Kidney epithelial cell (primary cell): ENCODE results near the gene LRRC10B. TPM values are rescaled to one million over a fixed set of nuclear protein-coding genes. Genes with fewer than 3 reads are reported as not detected.
A peak's percentile ranks its signal among the peaks of the same experiment; 100 is the strongest.

Experiments used
- DNase-seq: peaks from one replicate; pipeline ENCODE4 v3.0.0-alpha.2; 2010; ENCODE audit warnings: low read depth
- H3K27me3 ChIP-seq: 2 replicates; pipeline ENCODE4 v1.6.0; 2011; ENCODE audit warnings: low read length; ENCODE audit not compliant: control insufficient read depth, insufficient read depth
- H3K36me3 ChIP-seq: 2 replicates; pipeline ENCODE4 v1.5.1; 2011; ENCODE audit warnings: low read length; ENCODE audit not compliant: control insufficient read depth, insufficient read depth
- H3K4me3 ChIP-seq: 2 replicates; pipeline ENCODE4 v1.5.1; 2011; ENCODE audit warnings: low read depth, mild to moderate bottlenecking, control low read depth, low read length
- total RNA-seq: library from RNA; depleted of rRNA; stranded (reverse); fragments of >200 nt; gene quantifications from 2 replicates; pipeline ENCODE4 v1.2.3, GENCODE V29; 2015
- TF ChIP-seq, protein P1 (sequence below): IDR thresholded peaks from 2 replicates; pipeline ENCODE4 v1.5.1; 2011; ENCODE audit warnings: mild to moderate bottlenecking, moderate library complexity, low read length, control low read depth, inconsistent platforms; ENCODE audit not compliant: insufficient read depth, poor library complexity, severe bottlenecking

Gene LRRC10B
- total RNA-seq, 1 donor from 2014 or later = 0.25 TPM

DNA sequence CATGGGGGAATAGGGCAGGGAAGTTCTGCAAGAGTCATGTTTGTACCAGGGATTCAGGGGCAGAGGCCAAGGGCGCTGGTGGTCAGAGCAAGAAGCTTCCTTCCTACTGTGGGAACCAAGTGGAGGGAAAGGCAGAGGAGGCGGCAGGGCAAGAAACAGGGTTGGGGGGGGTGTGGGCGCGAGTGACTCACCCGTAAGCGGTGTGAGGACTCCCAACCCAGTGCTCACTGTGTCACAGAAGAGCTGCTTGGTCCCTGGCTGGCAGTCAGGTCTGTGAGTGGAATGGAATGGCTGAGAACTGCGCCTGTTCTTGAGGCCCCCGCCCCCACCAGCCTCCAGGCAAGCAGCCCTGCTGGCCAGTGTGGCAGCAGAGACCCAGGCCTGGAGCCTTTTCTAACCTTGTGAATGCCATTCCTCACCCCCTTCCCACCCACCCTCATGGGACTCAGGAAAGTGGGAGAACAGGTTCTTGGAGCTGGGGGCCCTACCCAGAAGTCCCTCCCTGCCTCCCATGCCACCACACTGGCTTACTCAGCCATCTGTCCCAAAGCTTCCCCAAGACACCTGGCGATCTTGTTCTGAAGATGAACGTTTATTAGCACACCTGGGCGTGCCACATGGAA lies 4.7 kb downstream of the LRRC10B start:
- H3K36me3 ChIP-seq = no peaks in the 10 kb centered on the region
- TF ChIP-seq, protein P1, sequence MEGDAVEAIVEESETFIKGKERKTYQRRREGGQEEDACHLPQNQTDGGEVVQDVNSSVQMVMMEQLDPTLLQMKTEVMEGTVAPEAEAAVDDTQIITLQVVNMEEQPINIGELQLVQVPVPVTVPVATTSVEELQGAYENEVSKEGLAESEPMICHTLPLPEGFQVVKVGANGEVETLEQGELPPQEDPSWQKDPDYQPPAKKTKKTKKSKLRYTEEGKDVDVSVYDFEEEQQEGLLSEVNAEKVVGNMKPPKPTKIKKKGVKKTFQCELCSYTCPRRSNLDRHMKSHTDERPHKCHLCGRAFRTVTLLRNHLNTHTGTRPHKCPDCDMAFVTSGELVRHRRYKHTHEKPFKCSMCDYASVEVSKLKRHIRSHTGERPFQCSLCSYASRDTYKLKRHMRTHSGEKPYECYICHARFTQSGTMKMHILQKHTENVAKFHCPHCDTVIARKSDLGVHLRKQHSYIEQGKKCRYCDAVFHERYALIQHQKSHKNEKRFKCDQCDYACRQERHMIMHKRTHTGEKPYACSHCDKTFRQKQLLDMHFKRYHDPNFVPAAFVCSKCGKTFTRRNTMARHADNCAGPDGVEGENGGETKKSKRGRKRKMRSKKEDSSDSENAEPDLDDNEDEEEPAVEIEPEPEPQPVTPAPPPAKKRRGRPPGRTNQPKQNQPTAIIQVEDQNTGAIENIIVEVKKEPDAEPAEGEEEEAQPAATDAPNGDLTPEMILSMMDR = no peak
- DNase-seq = no peak

DNA sequence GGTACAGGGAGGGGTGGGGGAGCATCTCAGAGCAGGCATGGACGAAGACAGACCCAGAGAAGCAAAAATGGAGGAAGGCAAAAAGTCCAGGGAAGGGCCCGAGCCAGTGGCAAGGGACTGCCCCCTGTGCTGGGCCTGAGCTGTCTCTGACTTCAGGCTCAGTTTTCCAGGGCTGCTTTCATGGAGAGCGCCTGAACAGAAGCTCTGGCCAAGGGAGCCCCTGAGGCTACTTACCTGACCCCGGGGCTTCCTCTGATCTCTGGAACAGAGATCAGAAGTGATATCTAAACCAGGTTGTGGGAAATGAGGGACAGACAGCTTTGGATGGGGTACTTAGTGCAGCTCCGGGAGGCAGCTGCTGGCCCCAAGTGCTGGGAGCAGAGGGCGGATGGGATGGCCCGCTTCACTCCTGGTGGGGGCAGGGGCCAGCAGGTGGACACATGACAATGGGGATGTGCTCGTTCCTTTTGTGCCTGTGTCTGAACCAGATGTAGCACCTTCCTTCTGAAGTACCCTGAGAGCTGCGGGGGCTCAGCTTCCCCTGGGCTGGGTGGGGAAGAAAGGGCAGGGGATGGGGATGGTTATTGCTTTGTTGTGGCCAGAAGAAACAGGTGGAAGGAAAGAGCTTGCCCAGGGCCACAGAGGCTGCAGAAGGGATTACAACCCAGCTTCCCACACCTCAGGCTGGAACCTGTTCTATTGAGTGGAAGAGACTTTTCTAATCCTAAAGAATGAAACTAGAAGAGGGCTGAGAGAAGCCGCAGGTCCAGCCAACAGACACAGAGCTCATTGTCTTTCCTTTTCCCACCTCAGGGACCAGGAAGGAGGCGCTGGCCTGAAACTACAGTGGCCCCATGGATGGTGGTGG lies 5.7 kb downstream of the LRRC10B start:
- DNase-seq = no peak
- Histone ChIP-seq H3K27me3 (peaks cover 53% of the 10 kb centered on the region), H3K36me3 (no peaks in the 10 kb centered on the region), H3K4me3 (no peak overlapping the region)
- TF ChIP-seq, protein P1 = no peak

More for the DNA sequence above, 4.7 kb downstream of the LRRC10B start:
- Histone ChIP-seq H3K4me3 (no peak overlapping the region), H3K27me3 (peaks cover 61% of the 10 kb centered on the region)

DNA sequence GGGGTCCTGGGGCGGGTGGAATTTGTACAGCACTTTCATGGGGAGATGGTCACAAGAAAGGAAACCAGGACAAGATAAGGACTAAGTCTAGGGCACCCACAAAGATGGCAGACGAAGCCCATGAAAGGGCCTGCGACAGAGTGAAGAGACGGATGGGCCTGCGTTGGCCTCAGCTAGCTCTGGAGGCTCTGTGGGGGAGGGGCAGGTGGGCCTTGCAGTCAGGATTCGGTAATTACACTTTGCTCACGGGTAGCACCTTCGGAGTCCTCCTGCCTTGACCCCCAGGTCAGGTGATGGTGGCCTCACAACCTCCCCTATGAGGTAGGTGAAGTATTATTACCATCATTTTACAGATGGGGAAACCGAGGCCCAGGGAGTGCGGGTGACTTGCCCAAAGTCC lies 7.1 kb downstream of the LRRC10B start:
- DNase-seq = no peak
- TF ChIP-seq, protein P1 = no peak
- Histone ChIP-seq H3K36me3 (no peaks in the 10 kb centered on the region), H3K27me3 (peaks cover 39% of the 10 kb centered on the region), H3K4me3 (no peak overlapping the region)

DNA sequence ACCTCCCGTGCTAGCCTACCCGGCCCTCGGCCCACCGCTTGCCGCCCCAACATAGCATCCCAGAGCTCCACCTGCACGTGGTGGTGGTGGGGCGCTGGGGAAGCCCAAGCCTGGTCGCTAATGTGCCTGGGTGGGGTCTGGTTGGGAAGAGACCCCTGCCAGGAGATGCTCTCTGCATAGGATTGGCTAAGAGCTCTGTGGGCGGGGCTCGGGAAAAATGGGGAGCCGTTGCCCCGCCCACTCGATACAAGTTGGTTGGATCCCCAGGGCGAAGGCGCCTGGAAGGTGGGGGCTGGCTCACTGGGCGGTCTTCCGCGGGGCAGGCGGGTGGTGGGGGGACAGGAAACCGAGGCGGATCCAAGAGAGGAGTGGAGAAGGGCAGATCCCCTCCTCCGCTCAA lies 7.6 kb downstream of the LRRC10B start:
- Histone ChIP-seq H3K36me3 (no peaks in the 10 kb centered on the region), H3K27me3 (peaks cover 34% of the 10 kb centered on the region), H3K4me3 (no peak overlapping the region)
- no peak for DNase-seq
- TF ChIP-seq, protein P1 = no peak

DNA sequence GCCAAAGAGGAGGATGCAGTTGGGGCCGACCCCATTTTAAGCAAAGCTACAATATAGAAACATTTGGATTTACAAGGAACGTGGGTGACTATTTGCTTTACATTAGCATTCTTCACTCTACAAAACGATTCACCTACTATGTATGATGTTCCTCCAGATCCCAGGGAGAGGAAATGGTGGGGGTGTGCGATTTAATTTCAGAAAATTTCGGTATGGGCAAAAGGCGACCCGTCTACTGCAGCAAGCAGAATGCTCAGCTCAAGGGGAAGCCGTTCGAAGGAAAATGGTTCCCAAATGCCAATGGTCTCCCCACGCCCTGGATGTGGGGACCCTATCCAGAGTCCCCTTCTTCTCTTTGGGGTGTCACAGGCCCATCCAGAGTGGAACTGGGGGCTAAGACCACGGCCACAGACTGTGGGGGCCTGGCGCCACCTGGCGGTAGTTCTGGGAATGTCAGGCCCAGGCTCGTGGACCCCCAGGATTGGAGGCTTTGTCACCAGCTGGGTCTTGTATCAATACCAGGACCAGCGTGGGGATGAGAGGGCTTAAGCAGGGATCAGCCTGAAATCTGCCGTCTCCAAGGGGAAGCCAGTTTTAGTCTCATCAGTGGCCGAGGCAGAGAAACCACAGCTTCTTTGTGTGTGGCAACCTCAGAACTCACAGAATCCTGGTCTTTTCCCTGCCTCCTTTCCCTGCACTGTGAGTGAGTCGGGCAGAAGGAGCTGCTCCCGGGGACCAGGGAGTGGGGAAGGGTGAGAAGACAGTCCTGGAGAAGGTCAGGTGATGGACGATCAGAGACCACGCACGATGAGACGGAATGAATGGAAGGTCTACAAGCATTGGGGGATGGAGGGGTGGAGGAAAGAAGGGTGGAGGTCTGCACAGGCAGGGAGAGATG lies 8.4 kb downstream of the LRRC10B start:
- Histone ChIP-seq H3K27me3 (peaks cover 29% of the 10 kb centered on the region), H3K4me3 (no peak overlapping the region), H3K36me3 (no peaks in the 10 kb centered on the region)
- DNase-seq = no peak
- TF ChIP-seq, protein P1 = peak; percentile 98
